Body of pancreas (tissue), 4 donors: ENCODE measurements around the gene EPHA4.

Source experiments
- CTCF ChIP-seq, 7 experiments: fragments of 450-650 bp in 4 of 7; fragments of 200-600 bp in 3 of 7; sonication (generic) in 3 of 7; IDR thresholded peaks; one replicate each; pipeline ENCODE4 v1.5.1; 2016 to 2019; ENCODE audit warnings: antibody characterized with exemption in 7 of 7
- POLR2A ChIP-seq, 3 donors: fragments of 450-650 bp; IDR thresholded peaks; one replicate each; pipeline ENCODE4 v1.6.1; 2016; ENCODE audit warnings: antibody characterized with exemption in 3 of 3, mild to moderate bottlenecking in 2 of 3

- TF ChIP-seq CTCF (IDR thresholded peaks at IDR 0.05) (no peak), POLR2A (IDR thresholded peaks at IDR 0.05) (no peak)
Observed at GRCh38 chr2:221539246-221539645, 32.9 kb downstream of the EPHA4 start.
